GM12878 (cell line): ENCODE data around the gene PELO.

Experiments
- EGR1 ChIP-seq, 2 experiments: IDR thresholded peaks; 1 replicate in 1 of 2; 2 replicates in 1 of 2; pipeline ENCODE4 v1.6.1; 2011 to 2012; ENCODE audit warnings: low read depth in 2 of 2, low read length in 2 of 2, borderline replicate concordance in 1 of 2, mild to moderate bottlenecking in 1 of 2, moderate library complexity in 1 of 2
- POLR2AphosphoS5 ChIP-seq: IDR thresholded peaks from 2 replicates; pipeline ENCODE4 v1.6.1; 2011; ENCODE audit warnings: mild to moderate bottlenecking, low read length, inconsistent platforms
- SIN3A ChIP-seq: IDR thresholded peaks from 2 replicates; pipeline ENCODE4 v1.6.1; 2012; ENCODE audit warnings: low read depth, low read length, improper control_type of control experiment
- ZNF384 ChIP-seq: IDR thresholded peaks from 2 replicates; pipeline ENCODE4 v1.6.1; 2012; ENCODE audit warnings: low read depth, mild to moderate bottlenecking, low read length, improper control_type of control experiment, borderline replicate concordance

GRCh38 chr5:52784737-52785136 lies 3.0 kb upstream of the PELO start:
- TF ChIP-seq ZNF384, result no peak
- no peak for TF ChIP-seq EGR1 (IDR thresholded peaks at IDR 0.05; ENCODE audit: borderline replicate concordance in 1 of 2, low read depth in 2 of 2, low read length in 2 of 2)
- TF ChIP-seq POLR2AphosphoS5, result no peak
- no peak for TF ChIP-seq SIN3A
